Measurements from ENCODE around the gene SIAH1.
A peak's percentile ranks its signal among the peaks of the same experiment; 100 is the strongest.
"Not testable (repeated sequence)": the region's sequence is repeated elsewhere in the genome, so short reads cannot be mapped to it uniquely, and the experiment has no call there.

The SIAH1 gene

GRCh38 chr16:48366165-48367093 lies 18.8 kb downstream of the SIAH1 start:
- peak; percentile 66 for DNase-seq

- peak; percentile 80 for DNase-seq
Observed at GRCh38 chr16:48365601-48366164, 19.5 kb downstream of the SIAH1 start.

GRCh38 chr16:48365025-48365600 lies 20.1 kb downstream of the SIAH1 start:
- DNase-seq: no peak

GRCh38 chr16:48361540-48362144 lies 23.6 kb downstream of the SIAH1 start:
- DNase-seq: no peak

GRCh38 chr16:48361012-48361411 lies 24.2 kb downstream of the SIAH1 start:
- no peak for DNase-seq

- DNase-seq: no peak
Observed at GRCh38 chr16:48359983-48360382, 25.2 kb downstream of the SIAH1 start.

GRCh38 chr16:48358419-48358818 lies 26.8 kb downstream of the SIAH1 start:
- no peak for DNase-seq

GRCh38 chr16:48356633-48357376 lies 28.4 kb downstream of the SIAH1 start:
- no peak for DNase-seq

- DNase-seq: no peak
Observed at GRCh38 chr16:48354877-48355855, 30.0 kb downstream of the SIAH1 start.

GRCh38 chr16:48354385-48354784 lies 30.8 kb downstream of the SIAH1 start:
- DNase-seq: not testable (repeated sequence)

GRCh38 chr16:48353565-48354163 lies 31.5 kb downstream of the SIAH1 start:
- DNase-seq: peak; percentile 68

- no peak for DNase-seq
Observed at GRCh38 chr16:48352648-48353390, 32.4 kb downstream of the SIAH1 start.

- no peak for DNase-seq
Observed at GRCh38 chr16:48350736-48351135, 34.5 kb downstream of the SIAH1 start.

GRCh38 chr16:48347980-48348379 lies 37.2 kb downstream of the SIAH1 start:
- DNase-seq: peak; percentile 90

- no peak for DNase-seq
Observed at GRCh38 chr16:48347191-48347865, 37.9 kb downstream of the SIAH1 start.

- no peak for DNase-seq
Observed at GRCh38 chr16:48342591-48342990, 42.6 kb downstream of the SIAH1 start.

- DNase-seq: no peak
Observed at GRCh38 chr16:48340054-48340453, 45.2 kb downstream of the SIAH1 start.

GRCh38 chr16:48335961-48336360 lies 49.3 kb downstream of the SIAH1 start:
- DNase-seq: no peak

GRCh38 chr16:48334325-48334724 lies 50.9 kb downstream of the SIAH1 start:
- DNase-seq: no peak

GRCh38 chr16:48332978-48333377 lies 52.2 kb downstream of the SIAH1 start:
- no peak for DNase-seq

Data from NCI-H2171 treated with DMSO at 0.1 percent for 48 hours (cell line).